Fibroblast of villous mesenchyme (primary cell): ENCODE data around the gene OR2AG2. TPM values are rescaled to one million over a fixed set of nuclear protein-coding genes. Genes with fewer than 3 reads are reported as not detected.

Experiments
- DNase-seq: peaks from one replicate; pipeline ENCODE4 v3.0.0-alpha.2; 2010; ENCODE audit warnings: low read depth
- H3K4me3 ChIP-seq: 2 replicates; pipeline ENCODE4 v1.5.1; 2011; ENCODE audit warnings: low read depth, mild to moderate bottlenecking, low read length
- CTCF ChIP-seq: IDR thresholded peaks from 2 replicates; pipeline ENCODE4 v1.5.1; 2012; ENCODE audit warnings: low read depth, mild to moderate bottlenecking, low read length; ENCODE audit not compliant: insufficient read depth
- total RNA-seq: library from RNA; depleted of rRNA; stranded (reverse); fragments of >200 nt; gene quantifications from 2 replicates; pipeline ENCODE4 v1.2.3, GENCODE V29; 2012

OR2AG2 gene
- total RNA-seq, 1 donor, result under 0.01 TPM

- peak; percentile 36 for DNase-seq
- H3K4me3 ChIP-seq, result no peak overlapping the region
- TF ChIP-seq CTCF, result peak; percentile 94
These were observed 16.3 kb downstream of the OR2AG2 start for GRCh38 chr11:6755303-6755952.

GRCh38 chr11:6747097-6747668 lies 24.6 kb downstream of the OR2AG2 start:
- no peak overlapping the region for H3K4me3 ChIP-seq
- no peak for TF ChIP-seq CTCF
- no peak for DNase-seq

- no peak for DNase-seq
- H3K4me3 ChIP-seq, result no peak overlapping the region
- TF ChIP-seq CTCF, result no peak
These were observed 25.1 kb downstream of the OR2AG2 start for GRCh38 chr11:6746626-6747025.

- peak; percentile 10 for DNase-seq
- TF ChIP-seq CTCF, result no peak
- H3K4me3 ChIP-seq, result no peak overlapping the region
These were observed 25.6 kb downstream of the OR2AG2 start for GRCh38 chr11:6746086-6746618.

GRCh38 chr11:6745465-6746015 lies 26.2 kb downstream of the OR2AG2 start:
- no peak for DNase-seq
- no peak overlapping the region for H3K4me3 ChIP-seq
- no peak for TF ChIP-seq CTCF

- no peak for TF ChIP-seq CTCF
- no peak overlapping the region for H3K4me3 ChIP-seq
- DNase-seq, result no peak
These were observed 26.8 kb downstream of the OR2AG2 start for GRCh38 chr11:6745018-6745417.

- no peak for DNase-seq
- no peak for TF ChIP-seq CTCF
- no peak overlapping the region for H3K4me3 ChIP-seq
These were observed 29.5 kb downstream of the OR2AG2 start for GRCh38 chr11:6742260-6742659.
